ENCODE results near the gene TLE5.
"Not testable (repeated sequence)": the region's sequence is repeated elsewhere in the genome, so short reads cannot be mapped to it uniquely, and the experiment has no call there.

- not testable (repeated sequence) for TF ChIP-seq GABPA (IDR thresholded peaks at IDR 0.05; ENCODE audit: low read depth); CTCF (IDR thresholded peaks at IDR 0.05; ENCODE audit: insufficient read depth, low read length); POLR2AphosphoS5 (IDR thresholded peaks at IDR 0.05; ENCODE audit: low read depth)
Observed at GRCh38 chr19:3050016-3050415, 12.3 kb downstream of the TLE5 start.
